GM12891 (cell line): ENCODE measurements around the gene DERL2.
"Not testable (repeated sequence)": the region's sequence is repeated elsewhere in the genome, so short reads cannot be mapped to it uniquely, and the experiment has no call there.

ENCODE experiments used
- DNase-seq: peaks from one replicate; pipeline ENCODE4 v3.0.0; 2011; ENCODE audit warnings: low spot score; ENCODE audit not compliant: insufficient read length
- FAIRE-seq: peaks from 2 replicates; lab custom pipeline; 2011; peaks lifted over from hg19 to GRCh38; lab: Jason Lieb, UNC
- PAX5 ChIP-seq: IDR thresholded peaks from 2 replicates; pipeline ENCODE4 v1.6.1; 2011; ENCODE audit warnings: low read length, moderate library complexity, mild to moderate bottlenecking; ENCODE audit not compliant: insufficient read depth, severe bottlenecking
- POLR2A ChIP-seq: IDR thresholded peaks from 2 replicates; pipeline ENCODE4 v1.6.1; 2011; ENCODE audit warnings: low read depth, low read length, control low read depth
- POLR2AphosphoS5 ChIP-seq: IDR thresholded peaks from 2 replicates; pipeline ENCODE4 v1.6.1; 2011; ENCODE audit warnings: low read depth, low read length, control low read depth
- POU2F2 ChIP-seq: IDR thresholded peaks from 2 replicates; pipeline ENCODE4 v1.6.1; 2011; ENCODE audit warnings: low read depth, mild to moderate bottlenecking, control low read depth, low read length, moderate library complexity
- SPI1 ChIP-seq: IDR thresholded peaks from 2 replicates; pipeline ENCODE4 v1.6.1; 2011; ENCODE audit warnings: low read depth, low read length, control low read depth
- TAF1 ChIP-seq: IDR thresholded peaks from 2 replicates; pipeline ENCODE4 v1.6.1; 2011; ENCODE audit warnings: low read depth, low read length, control low read depth

The DERL2 gene

GRCh38 chr17:5439446-5439764 lies 46.6 kb downstream of the DERL2 start:
- no peak for TF ChIP-seq TAF1
- TF ChIP-seq PAX5, result no peak
- TF ChIP-seq POU2F2, result no peak
- no peak for TF ChIP-seq POLR2A
- TF ChIP-seq POLR2AphosphoS5, result no peak
- TF ChIP-seq SPI1, result no peak
- DNase-seq (no peak), FAIRE-seq (no peak)

- DNase-seq (peak; percentile 88), FAIRE-seq (peak; percentile 94)
- peak; percentile 85 for TF ChIP-seq POLR2A
- 0 out of 2 replicates have a peak, but pooled peaks have one; percentile 10 for TF ChIP-seq POU2F2
- TF ChIP-seq POLR2AphosphoS5, result peak; percentile 84
- TF ChIP-seq SPI1, result no peak
- peak; percentile 65; the same call in 1 of the 2 replicates for TF ChIP-seq TAF1
- peak; percentile 59 for TF ChIP-seq PAX5
These were observed 47.1 kb downstream of the DERL2 start, which contains the start of gene C1QBP for GRCh38 chr17:5438716-5439445. TSS of gene C1QBP (minus strand) at chr17:5439155. CDS start at chr17:5439073, 82 bp downstream.

GRCh38 chr17:5437721-5438317 lies 48.2 kb downstream of the DERL2 start:
- TF ChIP-seq TAF1, result no peak
- no peak for TF ChIP-seq PAX5
- TF ChIP-seq POU2F2, result no peak
- no peak for TF ChIP-seq POLR2A
- no peak for TF ChIP-seq SPI1
- TF ChIP-seq POLR2AphosphoS5, result no peak
- DNase-seq (no peak), FAIRE-seq (no peak)

- not testable (repeated sequence) for DNase-seq, FAIRE-seq
These were observed 50.1 kb downstream of the DERL2 start for GRCh38 chr17:5435781-5436315.

- DNase-seq, result no peak
- FAIRE-seq, result no peak
These were observed 51.0 kb downstream of the DERL2 start for GRCh38 chr17:5434984-5435383.

GRCh38 chr17:5431949-5432556 lies 53.9 kb downstream of the DERL2 start:
- DNase-seq (no peak), FAIRE-seq (no peak)
- TF ChIP-seq TAF1 (no peak), POU2F2 (no peak), SPI1 (no peak), POLR2A (peak; percentile 65), POLR2AphosphoS5 (peak; percentile 50), PAX5 (no peak)

More at GRCh38 chr17:5434984-5435383, 51.0 kb downstream of the DERL2 start:
- TF ChIP-seq POLR2A, result no peak
- peak; percentile 34; the same call in 1 of the 2 replicates for TF ChIP-seq POLR2AphosphoS5
- no peak for TF ChIP-seq SPI1

GRCh38 chr17:5431234-5431633 lies 54.7 kb downstream of the DERL2 start:
- not testable (repeated sequence) for FAIRE-seq, DNase-seq

- no peak for FAIRE-seq
- TF ChIP-seq POLR2AphosphoS5, result no peak
- TF ChIP-seq POLR2A, result no peak
- TF ChIP-seq SPI1, result no peak
- no peak for TF ChIP-seq TAF1
- no peak for TF ChIP-seq POU2F2
- TF ChIP-seq PAX5, result no peak
- no peak for DNase-seq
These were observed 55.5 kb downstream of the DERL2 start for GRCh38 chr17:5430413-5430999.

GRCh38 chr17:5429191-5429887 lies 56.6 kb downstream of the DERL2 start:
- FAIRE-seq (no peak), DNase-seq (no peak)
- TF ChIP-seq SPI1 (no peak), POU2F2 (no peak), POLR2A (0 out of 2 replicates have a peak, but pooled peaks have one; percentile 15)

- TF ChIP-seq PAX5, result no peak
- FAIRE-seq (no peak), DNase-seq (no peak)
These were observed 60.2 kb downstream of the DERL2 start for GRCh38 chr17:5425826-5426225.
